Stomach (tissue), 9 donors: Measurements from ENCODE around the gene NCOA3. TPM values are rescaled to one million over a fixed set of nuclear protein-coding genes. Genes with fewer than 3 reads are reported as not detected.
"Not testable (repeated sequence)": the region's sequence is repeated elsewhere in the genome, so short reads cannot be mapped to it uniquely, and the experiment has no call there.

Source experiments
- DNase-seq, 2 donors: peaks; one replicate each; pipeline versions ENCODE4 v3.0.0 to v3.0.0-alpha.2; 2013 to 2019
- H3K27ac ChIP-seq, 5 donors: fragments of 200-600 bp in 4 of 5; sonication (generic) in 4 of 5; one replicate each; pipeline ENCODE4 v1.5.1; 2013 to 2019; ENCODE audit warnings: mild to moderate bottlenecking in 1 of 5, moderate library complexity in 1 of 5
- H3K27me3 ChIP-seq, 3 donors: fragments of 200-600 bp; sonication (generic); one replicate each; pipeline ENCODE4 v1.5.1; 2017 to 2019; ENCODE audit warnings: mixed run types in 1 of 3
- H3K36me3 ChIP-seq, 4 donors: fragments of 200-600 bp; sonication (generic); 1 replicate in 3 of 4; 2 replicates in 1 of 4; pipeline ENCODE4 v1.5.1; 2016 to 2019
- H3K4me1 ChIP-seq, 4 donors: fragments of 200-600 bp; sonication (generic); one replicate each; pipeline ENCODE4 v1.5.1; 2016 to 2019
- H3K4me3 ChIP-seq, 4 donors: fragments of 200-600 bp; sonication (generic) in 3 of 4; one replicate each; pipeline ENCODE4 v1.5.1; 2016 to 2019; ENCODE audit warnings: mild to moderate bottlenecking in 1 of 4
- H3K9me3 ChIP-seq, 4 donors: fragments of 200-600 bp; sonication (generic); one replicate each; pipeline ENCODE4 v1.5.1; 2016 to 2019
- CTCF ChIP-seq, 7 experiments: fragments of 450-650 bp in 4 of 7; fragments of 200-600 bp in 3 of 7; sonication (generic) in 3 of 7; IDR thresholded peaks; one replicate each; pipeline ENCODE4 v1.5.1; 2016 to 2019; ENCODE audit warnings: antibody characterized with exemption in 7 of 7, control low read depth in 2 of 7, mild to moderate bottlenecking in 1 of 7
- EP300 ChIP-seq: sonication (generic); formaldehyde crosslinking; IDR thresholded peaks from one replicate; pipeline ENCODE4 v1.6.1; 2017; ENCODE audit warnings: antibody characterized with exemption
- POLR2A ChIP-seq, 4 donors: fragments of 450-650 bp; IDR thresholded peaks; one replicate each; pipeline ENCODE4 v1.6.1; 2016; ENCODE audit warnings: antibody characterized with exemption in 4 of 4, control low read depth in 2 of 4, mild to moderate bottlenecking in 1 of 4, moderate library complexity in 1 of 4
- POLR2AphosphoS5 ChIP-seq, 3 donors: sonication (generic); formaldehyde crosslinking; IDR thresholded peaks; one replicate each; pipeline ENCODE4 v1.6.1; 2016; ENCODE audit warnings: antibody characterized with exemption in 3 of 3
- WGBS, 5 donors: extraction: QIAGEN DNeasy Blood & Tissue Kit in 3 of 5; methylation state at CpG; one replicate each; pipeline versions ENCODE4 v1.1.5 to v1.1.7; 2013 to 2018; 5-methylcytosine and 5-hydroxymethylcytosine counted together
- intact Hi-C: fragments of 100-400 bp; cut with DNase I; formaldehyde crosslinking; loops from one replicate; pipeline ENCODE4 v1.15.1; 2023; ENCODE audit warnings: low total_unique reads
- polyA plus RNA-seq, 3 donors: library from polyadenylated mRNA; stranded (reverse); fragments of 200-250 nt; gene quantifications; one replicate each; pipeline ENCODE4 v1.2.3, GENCODE V29; 2013
- total RNA-seq, 5 donors: library from RNA; depleted of rRNA; stranded (reverse); fragments of >200 nt; gene quantifications; one replicate each; pipeline versions ENCODE4 v1.1.0 to v1.2.3, GENCODE V29; 2014 to 2016
- donor health status: healthy with polysubstance abuse.
- donor health status: Bipolar disorder and iron deficiency.
- donor health status: healthy.

Gene NCOA3
- total and polyA plus RNA-seq, 8 donors = 4.1 to 60.8 (median 16.3) TPM

GRCh38 chr20:47454298-47455132, 47.2 kb upstream of the NCOA3 start:
- intact Hi-C loops = no loop called here
- peaks cover 0 to 20% (median 3%) of the 10 kb centered on the region in 4 donors for H3K4me1 ChIP-seq
- H3K4me3 ChIP-seq = no peak overlapping the region
- 79 to 86% (median 84%) methylated on average over 10 of the region's 10 CpGs for WGBS, 5 donors
- TF ChIP-seq CTCF (IDR thresholded peaks at IDR 0.05) (no peak), POLR2AphosphoS5 (IDR thresholded peaks at IDR 0.05) (no peak), POLR2A (IDR thresholded peaks at IDR 0.05) (no peak)
- no peaks in the 10 kb centered on the region for H3K27me3 ChIP-seq
- DNase-seq = no peak
- H3K36me3 ChIP-seq = no peaks in the 10 kb centered on the region
- H3K9me3 ChIP-seq = no peaks in the 10 kb centered on the region
- H3K27ac ChIP-seq = peak overlapping the region in 1 of 5 donors; percentile 7

DNA sequence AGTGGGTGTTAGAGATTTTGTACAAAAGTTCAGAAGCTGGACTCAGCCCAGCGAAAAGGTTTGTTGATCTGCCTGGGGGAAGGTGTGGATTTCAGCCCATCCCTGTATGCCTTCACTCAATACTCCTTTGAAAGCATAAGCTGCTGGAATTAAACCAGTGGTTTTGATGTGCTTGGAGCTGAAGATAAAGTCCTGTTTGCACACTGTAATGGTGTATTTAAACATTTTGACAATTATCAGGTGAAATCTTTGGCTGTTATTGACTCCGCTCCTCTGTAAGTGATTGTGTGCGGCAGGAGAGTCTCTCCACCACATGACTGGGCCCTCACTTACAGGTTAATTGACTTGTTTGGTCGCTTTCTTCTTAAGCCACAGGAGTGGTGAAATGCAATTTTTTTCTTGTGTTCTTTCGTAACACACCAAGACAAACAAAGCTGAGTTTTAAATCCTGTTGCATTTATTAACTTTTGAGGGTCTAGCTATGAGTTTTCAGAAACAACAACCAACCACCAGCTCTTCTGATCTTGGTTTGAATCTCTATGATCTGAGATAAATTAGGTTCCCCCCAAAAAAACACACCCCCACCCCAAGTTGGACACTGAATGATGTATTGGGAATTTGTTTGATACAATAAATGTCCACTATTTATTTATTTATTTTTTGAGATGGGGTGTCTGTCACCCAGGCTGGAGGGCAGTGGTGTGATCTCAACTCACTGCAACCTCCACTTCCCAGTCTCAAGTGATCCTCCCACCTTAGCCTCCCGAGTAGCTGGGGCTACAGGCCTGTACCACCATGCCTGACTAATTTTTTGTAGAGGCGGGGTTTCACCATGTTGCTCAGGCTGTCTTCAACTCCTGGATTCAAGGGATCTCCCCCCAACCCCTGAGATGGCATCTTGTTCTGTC, 46.3 kb upstream of the NCOA3 start:
- DNase-seq = peak in 1 of 2 donors; percentile 62
- H3K27ac ChIP-seq = peak overlapping the region in 2 of 5 donors; percentile 7 to 12
- TF ChIP-seq EP300 (no peak), POLR2AphosphoS5 (IDR thresholded peaks at IDR 0.05) (peak in 1 of 3 donors; percentile 10)
- H3K36me3 ChIP-seq = no peaks in the 10 kb centered on the region
- no peaks in the 10 kb centered on the region for H3K9me3 ChIP-seq
- intact Hi-C loops = no loop called here
- H3K4me3 ChIP-seq = no peak overlapping the region
- WGBS, 5 donors = 52 to 66% (median 59%) methylated on average over 7 of the region's 7 CpGs
- peaks cover 0 to 20% (median 3%) of the 10 kb centered on the region in 4 donors for H3K4me1 ChIP-seq
- no peaks in the 10 kb centered on the region for H3K27me3 ChIP-seq

GRCh38 chr20:47456041-47456537, 45.6 kb upstream of the NCOA3 start:
- no peak overlapping the region for H3K4me3 ChIP-seq
- intact Hi-C loops = no loop called here
- 88 to 97% (median 95%) methylated on average over 8 of the region's 8 CpGs for WGBS, 5 donors
- H3K9me3 ChIP-seq = no peaks in the 10 kb centered on the region
- peaks cover 0 to 20% (median 3%) of the 10 kb centered on the region in 4 donors for H3K4me1 ChIP-seq
- H3K36me3 ChIP-seq = no peaks in the 10 kb centered on the region
- no peaks in the 10 kb centered on the region for H3K27me3 ChIP-seq
- H3K27ac ChIP-seq = peak overlapping the region in 1 of 5 donors; percentile 12
- no peak for DNase-seq
- TF ChIP-seq POLR2A (IDR thresholded peaks at IDR 0.05) (no peak), CTCF (IDR thresholded peaks at IDR 0.05) (no peak), POLR2AphosphoS5 (IDR thresholded peaks at IDR 0.05) (no peak), EP300 (no peak)

DNA sequence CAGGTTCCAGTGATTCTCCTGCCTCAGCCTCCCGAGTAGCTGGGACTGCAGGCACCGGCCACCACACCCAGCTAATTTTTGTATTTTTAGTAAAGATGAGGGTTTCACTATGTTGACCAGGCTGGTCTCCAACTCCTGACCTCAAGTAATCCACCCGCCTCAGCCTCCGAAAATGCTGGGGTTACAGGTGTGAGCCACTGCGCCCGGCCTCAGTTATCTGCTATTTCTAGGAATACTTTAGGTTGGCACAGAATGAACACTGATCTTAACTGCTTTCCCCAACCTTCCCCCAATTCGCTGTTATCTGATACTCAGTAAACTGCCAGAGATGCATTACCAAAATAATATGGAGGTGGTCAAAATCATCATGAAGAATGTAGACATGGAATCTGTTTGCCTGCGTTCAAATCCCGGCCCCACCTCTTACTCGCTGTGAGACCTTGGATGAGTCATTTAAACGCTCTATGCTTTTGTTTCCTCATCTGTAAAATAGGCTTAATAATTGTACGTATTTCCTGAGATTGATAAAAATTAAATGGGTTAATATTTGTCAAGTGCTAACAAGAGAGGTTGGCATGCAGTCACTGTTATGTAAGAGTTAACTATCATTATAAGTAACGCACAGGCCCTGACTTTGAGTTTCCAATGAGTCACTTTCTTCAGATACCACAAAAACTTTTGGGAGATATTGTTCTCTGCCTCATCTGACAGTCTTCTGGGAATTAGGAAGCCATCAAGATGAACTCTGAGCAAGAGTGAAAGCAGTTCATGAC, 44.5 kb upstream of the NCOA3 start:
- no peak for TF ChIP-seq EP300
- no peak for TF ChIP-seq POLR2AphosphoS5 (IDR thresholded peaks at IDR 0.05)
- TF ChIP-seq POLR2A (IDR thresholded peaks at IDR 0.05) = no peak
- TF ChIP-seq CTCF (IDR thresholded peaks at IDR 0.05) = no peak
- Histone ChIP-seq H3K27ac (no peak overlapping the region), H3K27me3 (no peaks in the 10 kb centered on the region), H3K4me3 (no peak overlapping the region), H3K36me3 (no peaks in the 10 kb centered on the region), H3K4me1 (peaks cover 0 to 20% (median 3%) of the 10 kb centered on the region in 4 donors), H3K9me3 (no peaks in the 10 kb centered on the region)
- WGBS, 5 donors = 70 to 79% (median 78%) methylated on average over 13 of the region's 13 CpGs
- intact Hi-C loops = no loop called here
- DNase-seq = no peak

GRCh38 chr20:47458280-47459050, 43.2 kb upstream of the NCOA3 start:
- H3K4me3 ChIP-seq, intact Hi-C loops, H3K9me3 ChIP-seq, H3K27me3 ChIP-seq, H3K27ac ChIP-seq, H3K36me3 ChIP-seq, DNase-seq: not testable (repeated sequence)
- WGBS, 5 donors = 92 to 95% (median 94%) methylated on average over 8 of the region's 8 CpGs
- peaks cover 0 to 20% (median 3%) of the 10 kb centered on the region in 4 donors for H3K4me1 ChIP-seq
